Smooth muscle cell (in vitro differentiated cells): ENCODE data around the gene UACA. TPM values are rescaled to one million over a fixed set of nuclear protein-coding genes. Genes with fewer than 3 reads are reported as not detected.

ENCODE experiments used
- DNase-seq: peaks from one replicate; lab custom pipeline; 2025; ENCODE audit not compliant: unreplicated experiment; lab: John Stamatoyannopoulos, UW
- H2AFZ ChIP-seq: fragments of 200-600 bp; sonication (generic); 2 replicates; pipeline ENCODE4 v1.6.0; 2016; ENCODE audit warnings: antibody characterized with exemption, low read depth, mild to moderate bottlenecking
- H3F3A ChIP-seq: fragments of 200-600 bp; sonication (generic); 2 replicates; pipeline ENCODE4 v1.6.0; 2017; ENCODE audit warnings: antibody characterized with exemption, low read depth
- H3K27ac ChIP-seq: fragments of 200-600 bp; sonication (generic); 2 replicates; pipeline ENCODE4 v1.5.1; 2016; ENCODE audit warnings: low read depth, mild to moderate bottlenecking
- H3K27me3 ChIP-seq: fragments of 200-600 bp; sonication (generic); 2 replicates; pipeline ENCODE4 v1.6.1; 2016; ENCODE audit warnings: low read depth, mild to moderate bottlenecking
- H3K36me3 ChIP-seq: fragments of 200-600 bp; sonication (generic); 2 replicates; pipeline ENCODE4 v1.5.1; 2016; ENCODE audit warnings: low read depth
- H3K4me1 ChIP-seq: fragments of 200-600 bp; sonication (generic); 2 replicates; pipeline ENCODE4 v1.5.1; 2016; ENCODE audit warnings: low read depth
- H3K4me2 ChIP-seq: fragments of 200-600 bp; sonication (generic); 2 replicates; pipeline ENCODE4 v1.6.0; 2016; ENCODE audit warnings: mild to moderate bottlenecking
- H3K4me3 ChIP-seq: fragments of 200-600 bp; sonication (generic); 2 replicates; pipeline ENCODE4 v1.5.1; 2016; ENCODE audit warnings: mild to moderate bottlenecking
- H3K79me2 ChIP-seq: fragments of 200-600 bp; sonication (generic); 2 replicates; pipeline ENCODE4 v1.6.0; 2016; ENCODE audit warnings: low read depth, mild to moderate bottlenecking
- H3K9ac ChIP-seq: fragments of 200-600 bp; sonication (generic); 2 replicates; pipeline ENCODE4 v1.6.0; 2016; ENCODE audit warnings: low read depth
- H3K9me3 ChIP-seq: fragments of 200-600 bp; sonication (generic); replicated peaks from 2 replicates; pipeline ENCODE4 v1.5.1; 2016; ENCODE audit warnings: low read depth
- H4K20me1 ChIP-seq: fragments of 200-600 bp; sonication (generic); 2 replicates; pipeline ENCODE4 v1.6.0; 2016; ENCODE audit warnings: low read depth
- CTCF ChIP-seq: fragments of 200-600 bp; sonication (generic); IDR thresholded peaks from 2 replicates; pipeline ENCODE4 v1.5.1; 2017; ENCODE audit warnings: borderline replicate concordance, mild to moderate bottlenecking, antibody characterized with exemption; ENCODE audit not compliant: insufficient read depth, poor library complexity, severe bottlenecking
- WGBS: methylation state at CpG from one replicate; pipeline ENCODE4 v1.1.7; 2016; ENCODE audit warnings: low lambda C conversion rate; 5-methylcytosine and 5-hydroxymethylcytosine counted together
- polyA plus RNA-seq: library from polyadenylated mRNA; unstranded; fragments of >200 nt; fragmentation: Nextera tagmentation; extraction: Ambion mirVana; gene quantifications from 2 replicates; pipeline ENCODE4 v1.2.1, GENCODE V29; 2016
- total RNA-seq: library from RNA; depleted of rRNA; stranded (reverse); fragments of >200 nt; gene quantifications from 2 replicates; pipeline ENCODE4 v1.2.3, GENCODE V29; 2014

Gene UACA
- total and polyA plus RNA-seq, 2 experiments from 2014 or later: 109 to 153 TPM

DNA sequence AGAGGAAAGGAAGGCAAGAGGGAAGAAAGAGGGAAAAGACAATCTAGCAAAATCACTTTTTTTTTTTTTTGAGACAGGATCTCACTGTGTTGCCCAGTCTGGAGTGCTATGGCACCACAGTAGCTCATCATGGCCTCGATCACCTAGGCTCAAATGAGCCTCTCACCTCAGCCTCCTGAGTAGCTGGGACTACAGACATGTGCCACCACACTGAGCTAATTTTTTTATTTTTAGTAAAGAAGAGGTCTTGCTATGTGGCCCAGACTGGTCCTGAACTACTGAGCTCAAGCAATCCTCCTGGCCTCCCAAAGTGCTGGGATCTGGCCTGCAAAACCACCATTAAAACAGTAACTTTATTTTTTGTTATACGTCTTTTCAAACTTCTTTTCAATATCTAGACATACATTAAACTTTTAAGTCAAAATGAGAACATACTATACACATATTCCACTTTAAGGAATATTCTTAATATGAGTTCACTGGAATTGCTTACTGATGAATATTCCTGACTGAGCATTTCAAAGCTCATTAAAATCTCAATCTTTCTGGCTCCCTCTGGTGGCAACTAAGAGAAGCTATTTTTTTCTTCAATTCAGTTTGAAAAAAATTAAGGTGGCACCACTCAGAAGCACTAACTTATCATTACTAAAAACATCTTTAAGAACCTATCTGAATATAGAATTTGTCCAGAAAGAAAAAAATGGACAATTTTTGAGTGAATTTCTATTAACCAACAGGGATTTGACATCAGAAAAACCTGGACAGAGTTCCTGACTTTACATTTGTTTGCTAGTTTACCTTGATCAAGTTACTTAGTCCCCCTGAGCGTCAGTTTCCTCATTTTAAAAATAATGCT is 40.9 kb downstream of the UACA start:
- no peak overlapping the region for H3K27ac ChIP-seq
- no peaks in the 10 kb centered on the region for H3K36me3 ChIP-seq
- WGBS: 99% methylated on average over 3 of the region's 3 CpGs
- peaks cover 16% of the 10 kb centered on the region for H3K4me1 ChIP-seq
- H3K4me2 ChIP-seq: no peak overlapping the region
- no peaks in the 10 kb centered on the region for H3K9me3 ChIP-seq
- peak; percentile 76 for TF ChIP-seq CTCF
- peaks cover 40% of the 10 kb centered on the region for H4K20me1 ChIP-seq
- no peak overlapping the region for H3K4me3 ChIP-seq
- H3K9ac ChIP-seq: no peak overlapping the region
- H3F3A ChIP-seq: peaks cover 13% of the 10 kb centered on the region
- H3K27me3 ChIP-seq: no peaks in the 10 kb centered on the region
- H3K79me2 ChIP-seq: peaks cover 94% of the 10 kb centered on the region
- H2AFZ ChIP-seq: no peak overlapping the region
- DNase-seq: no peak

DNA sequence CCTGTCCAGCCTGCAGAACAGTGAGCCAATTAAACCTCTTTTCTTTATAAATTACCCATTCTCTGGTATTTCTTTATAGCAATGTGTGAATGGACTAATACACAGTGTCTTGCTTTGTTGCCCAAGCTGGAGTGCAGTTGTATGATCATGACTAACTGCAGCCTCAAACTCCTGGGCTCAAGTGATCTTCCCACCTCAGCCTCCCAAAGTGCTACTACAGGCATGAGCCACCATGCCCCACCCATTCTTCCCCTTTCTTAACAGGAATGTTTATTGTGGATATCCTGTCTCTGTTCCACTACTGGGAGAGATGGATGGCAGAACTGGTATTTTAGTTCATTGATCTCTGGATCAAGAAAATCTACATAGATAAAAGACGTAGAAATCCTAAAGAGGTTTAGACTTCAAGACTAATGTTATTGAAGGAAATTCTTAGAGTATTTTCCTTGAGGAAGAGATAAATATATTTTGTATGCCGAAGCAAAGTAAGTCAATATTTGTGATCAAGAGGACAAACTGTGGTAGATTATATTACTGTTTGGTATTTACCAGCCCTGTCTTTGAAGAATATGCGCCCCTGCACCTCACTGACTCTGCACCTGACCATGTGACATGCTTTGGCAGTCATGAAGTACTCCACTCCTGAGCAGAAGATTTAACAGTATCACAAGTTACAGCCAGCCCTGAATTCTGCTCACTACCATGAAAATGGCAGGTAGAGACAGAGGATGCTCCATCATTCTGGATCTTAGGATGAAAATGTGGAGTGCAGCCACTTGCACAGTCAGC is 42.9 kb downstream of the UACA start:
- no peaks in the 10 kb centered on the region for H3K9me3 ChIP-seq
- WGBS: 76% methylated on average over 3 of the region's 3 CpGs
- no peak overlapping the region for H3K4me2 ChIP-seq
- H3F3A ChIP-seq: peaks cover 4% of the 10 kb centered on the region
- no peak overlapping the region for H3K4me3 ChIP-seq
- peaks cover 24% of the 10 kb centered on the region for H4K20me1 ChIP-seq
- no peak for DNase-seq
- H3K36me3 ChIP-seq: no peaks in the 10 kb centered on the region
- no peak for TF ChIP-seq CTCF
- no peak overlapping the region for H2AFZ ChIP-seq
- H3K9ac ChIP-seq: no peak overlapping the region
- H3K27me3 ChIP-seq: no peaks in the 10 kb centered on the region
- peaks cover 6% of the 10 kb centered on the region for H3K4me1 ChIP-seq
- H3K27ac ChIP-seq: no peak overlapping the region
- H3K79me2 ChIP-seq: peaks cover 90% of the 10 kb centered on the region

DNA sequence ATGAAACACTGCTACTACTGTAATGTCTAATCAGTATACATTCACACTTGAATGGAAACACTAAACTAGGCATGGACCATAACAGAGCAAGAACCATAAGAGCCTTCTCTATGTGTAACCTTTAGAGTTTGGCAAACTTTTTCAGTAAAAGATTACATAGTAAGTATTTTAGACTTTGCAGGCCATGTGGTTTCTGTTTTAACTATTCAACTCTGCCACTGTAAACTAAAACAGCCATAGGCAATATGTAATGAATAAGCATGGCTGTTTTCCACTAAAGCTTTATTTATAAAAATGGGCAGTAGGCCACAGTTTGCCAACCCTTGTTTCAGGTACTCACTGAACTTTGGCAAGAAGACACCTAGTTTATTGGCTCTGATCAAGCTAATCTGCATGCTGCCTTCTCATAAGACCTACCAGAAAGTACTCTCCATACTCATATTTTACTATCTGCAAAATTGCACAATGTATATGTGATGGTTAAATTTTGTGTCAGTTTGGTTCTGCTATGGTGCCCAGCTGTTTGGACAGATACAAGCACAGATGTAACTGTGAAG is 46.0 kb downstream of the UACA start:
- no peak overlapping the region for H2AFZ ChIP-seq
- DNase-seq: no peak
- no peak overlapping the region for H3K4me3 ChIP-seq
- peaks cover 33% of the 10 kb centered on the region for H3K4me1 ChIP-seq
- no peak for TF ChIP-seq CTCF
- peaks cover 22% of the 10 kb centered on the region for H3F3A ChIP-seq
- peak overlapping the region; percentile 8 for H3K4me2 ChIP-seq
- peaks cover 2% of the 10 kb centered on the region for H4K20me1 ChIP-seq
- peak overlapping the region; percentile 93 for H3K27ac ChIP-seq
- no peak overlapping the region for H3K9ac ChIP-seq
- peaks cover 69% of the 10 kb centered on the region for H3K79me2 ChIP-seq
- no peaks in the 10 kb centered on the region for H3K27me3 ChIP-seq
- H3K9me3 ChIP-seq: no peaks in the 10 kb centered on the region
- H3K36me3 ChIP-seq: no peaks in the 10 kb centered on the region
